Measurements from ENCODE around the gene SMIM45.

The SMIM45 gene

GRCh38 chr22:41952713-41953112 is 763 bp downstream of the SMIM45 start:
- WGBS, 2 donors = 90 to 100% methylated on average over 1 to 2 of the region's 2 CpGs
- ATAC-seq (ENCODE audit: low FRiP score in 2 of 2) = no peak

GRCh38 chr22:41957941-41958556 is 6.1 kb downstream of the SMIM45 start:
- H3K4me3 ChIP-seq = peak overlapping the region in 2 of 4 donors; percentile 35 to 36
- H3K36me3 ChIP-seq = no peaks in the 10 kb centered on the region
- peak in 1 of 2 donors; percentile 9 for ATAC-seq (ENCODE audit: low FRiP score in 2 of 2)
- TF ChIP-seq CTCF (IDR thresholded peaks at IDR 0.05) = peak in 1 of 6 experiments; percentile 5
- no peak for TF ChIP-seq POLR2A (IDR thresholded peaks at IDR 0.05)
- peak in 1 of 2 donors; percentile 54 for DNase-seq
- no peaks in the 10 kb centered on the region for H3K27me3 ChIP-seq
- H3K4me1 ChIP-seq = peaks cover 6 to 18% (median 10%) of the 10 kb centered on the region in 4 donors
- H3K27ac ChIP-seq = no peak overlapping the region
- no peaks in the 10 kb centered on the region for H3K9me3 ChIP-seq
- 78 to 82% methylated on average over 7 to 14 of the region's 23 CpGs for WGBS, 2 donors

More at GRCh38 chr22:41952713-41953112, 763 bp downstream of the SMIM45 start:
- Histone ChIP-seq H3K27me3 (no peaks in the 10 kb centered on the region), H3K9me3 (no peaks in the 10 kb centered on the region), H3K36me3 (no peaks in the 10 kb centered on the region), H3K4me3 (no peak overlapping the region), H3K4me1 (peaks cover 3 to 5% (median 4%) of the 10 kb centered on the region in 4 donors), H3K27ac (no peak overlapping the region)
- no peak for DNase-seq
- TF ChIP-seq CTCF (IDR thresholded peaks at IDR 0.05) (no peak), EP300 (IDR thresholded peaks at IDR 0.05) (no peak), POLR2A (IDR thresholded peaks at IDR 0.05) (no peak), POLR2AphosphoS5 (IDR thresholded peaks at IDR 0.05) (no peak)

GRCh38 chr22:41963453-41964111 is 11.6 kb downstream of the SMIM45 start:
- Histone ChIP-seq H3K4me1 (peaks cover 0 to 19% (median 7%) of the 10 kb centered on the region in 4 donors), H3K36me3 (no peaks in the 10 kb centered on the region), H3K4me3 (no peak overlapping the region), H3K27me3 (no peaks in the 10 kb centered on the region), H3K27ac (peak overlapping the region in 2 of 4 donors; percentile 7 to 21), H3K9me3 (no peaks in the 10 kb centered on the region)
- no peak for TF ChIP-seq CTCF (IDR thresholded peaks at IDR 0.05)
- TF ChIP-seq POLR2AphosphoS5 (IDR thresholded peaks at IDR 0.05) = no peak
- TF ChIP-seq EP300 (IDR thresholded peaks at IDR 0.05) = no peak
- TF ChIP-seq POLR2A (IDR thresholded peaks at IDR 0.05) = no peak
- ATAC-seq (ENCODE audit: low FRiP score in 2 of 2) (peak; percentile 43 to 82), DNase-seq (peak in 1 of 2 donors; percentile 72)
- 49 to 57% methylated on average over 9 of the region's 9 CpGs for WGBS, 2 donors

GRCh38 chr22:41964112-41964491 is 12.2 kb downstream of the SMIM45 start:
- H3K4me3 ChIP-seq = no peak overlapping the region
- WGBS, 2 donors = 45 to 59% methylated on average over 5 of the region's 5 CpGs

More at GRCh38 chr22:41964112-41964491, 12.2 kb downstream of the SMIM45 start:
- DNase-seq = no peak
- no peaks in the 10 kb centered on the region for H3K9me3 ChIP-seq
- peak; percentile 37 to 60 for ATAC-seq (ENCODE audit: low FRiP score in 2 of 2)
- H3K27me3 ChIP-seq = no peaks in the 10 kb centered on the region
- H3K36me3 ChIP-seq = no peaks in the 10 kb centered on the region
- no peak for TF ChIP-seq CTCF (IDR thresholded peaks at IDR 0.05)
- TF ChIP-seq EP300 (IDR thresholded peaks at IDR 0.05) = no peak
- TF ChIP-seq POLR2AphosphoS5 (IDR thresholded peaks at IDR 0.05) = no peak
- TF ChIP-seq POLR2A (IDR thresholded peaks at IDR 0.05) = no peak
- peak overlapping the region in 2 of 4 donors; percentile 21 to 50 for H3K27ac ChIP-seq
- H3K4me1 ChIP-seq = peaks cover 0 to 24% (median 7%) of the 10 kb centered on the region in 4 donors
